GM12872 (cell line): ENCODE data around the gene C6orf47.

ENCODE experiments used
- CTCF ChIP-seq: IDR thresholded peaks from 3 replicates; pipeline ENCODE4 v1.5.1; 2011; ENCODE audit warnings: low read depth, mild to moderate bottlenecking, low read length, moderate library complexity; ENCODE audit not compliant: insufficient read depth

Gene C6orf47

DNA sequence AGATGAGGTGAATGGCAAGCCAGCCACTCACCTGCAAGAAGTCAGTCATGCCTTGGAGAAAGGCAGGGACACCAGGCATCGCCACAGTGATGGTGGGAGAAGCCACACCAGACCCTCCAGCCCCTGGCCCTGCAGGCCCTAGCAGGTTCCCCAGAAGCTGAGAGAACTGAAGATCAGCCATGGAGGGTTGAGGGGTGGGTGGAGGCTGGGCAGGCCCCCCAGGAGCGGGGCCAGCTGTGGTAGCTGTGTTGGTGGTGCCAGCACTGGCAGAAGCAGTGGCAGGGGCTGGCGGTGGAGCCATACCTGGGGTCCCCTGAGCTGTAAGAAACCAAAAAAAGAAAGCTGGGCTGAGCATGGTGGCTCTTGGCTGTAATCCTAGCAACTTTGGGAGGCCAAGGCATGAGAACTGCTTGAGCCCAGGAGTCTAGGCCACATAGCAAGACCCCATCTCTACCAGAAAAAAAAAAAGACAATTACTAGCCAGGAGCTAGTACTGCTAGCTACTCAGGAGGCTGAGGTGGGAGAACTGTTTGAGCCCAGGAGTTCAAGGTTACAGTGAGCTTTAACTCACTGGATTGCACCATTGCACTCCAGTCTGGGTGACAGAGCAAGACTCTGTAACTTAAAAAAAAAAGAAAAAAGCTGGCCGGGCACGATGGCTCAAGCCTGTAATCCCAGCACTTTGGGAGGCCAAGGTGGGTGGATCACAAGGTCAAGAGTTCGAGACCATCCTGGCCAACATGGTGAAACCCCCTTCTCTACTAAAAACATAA lies 17.6 kb downstream of the C6orf47 start:
- TF ChIP-seq CTCF: no peak

- no peak for TF ChIP-seq CTCF
Measured at GRCh38 chr6:31641370-31641769, 19.2 kb downstream of the C6orf47 start.

DNA sequence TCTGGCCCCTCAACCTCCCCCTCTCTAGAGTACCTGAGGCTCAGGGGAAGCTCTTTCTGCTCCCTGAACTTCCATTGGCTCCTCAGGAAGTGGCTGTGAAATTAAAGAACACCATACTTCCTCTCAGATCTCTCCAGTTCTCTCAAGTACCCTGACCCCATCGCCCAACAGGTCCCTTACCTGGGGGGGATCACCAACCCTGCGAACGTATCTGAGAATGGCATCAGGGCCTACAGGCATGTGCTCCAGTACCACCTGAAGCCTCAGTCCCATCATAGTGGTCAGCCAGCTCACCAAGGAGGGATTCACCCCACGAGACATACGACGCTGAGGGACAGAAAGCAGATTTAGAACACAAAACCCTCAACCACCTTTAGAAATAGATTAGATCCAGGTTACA lies 20.0 kb downstream of the C6orf47 start:
- TF ChIP-seq CTCF: no peak

GRCh38 chr6:31639449-31639861 lies 21.1 kb downstream of the C6orf47 start:
- no peak for TF ChIP-seq CTCF

- TF ChIP-seq CTCF: no peak
Measured at GRCh38 chr6:31639043-31639442, 21.5 kb downstream of the C6orf47 start.

- no peak for TF ChIP-seq CTCF
Measured at GRCh38 chr6:31636698-31637596, 23.6 kb downstream of the C6orf47 start.

DNA sequence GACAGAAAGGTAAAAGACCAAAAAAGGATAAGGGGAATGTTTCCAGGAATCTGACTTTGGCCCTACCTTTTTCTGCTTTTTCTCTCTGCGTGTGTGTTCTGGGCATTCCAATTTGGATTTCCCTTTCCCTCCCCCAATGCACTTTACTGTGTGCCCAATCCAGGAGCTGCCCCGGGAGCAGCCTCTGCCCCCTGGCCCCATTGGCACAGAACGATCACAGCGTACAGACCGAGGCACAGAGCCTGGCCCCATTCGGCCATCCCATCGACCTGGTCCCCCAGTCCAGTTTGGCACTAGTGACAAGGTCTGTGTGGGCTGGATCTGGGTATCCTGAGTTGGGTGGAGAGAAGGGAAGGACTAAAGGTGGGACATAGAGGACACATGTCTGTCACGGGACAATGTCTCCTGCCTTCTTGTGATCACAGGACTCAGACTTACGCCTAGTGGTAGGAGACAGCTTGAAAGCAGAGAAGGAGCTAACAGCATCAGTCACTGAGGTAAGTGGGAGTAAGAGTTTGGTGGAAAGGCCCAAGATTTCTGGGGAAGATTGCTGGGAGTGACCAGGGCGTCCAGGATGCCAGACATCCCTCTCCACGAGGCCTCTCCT lies 25.5 kb downstream of the C6orf47 start:
- TF ChIP-seq CTCF: no peak
